Measurements from ENCODE around the gene ARMC3. TPM values are rescaled to one million over a fixed set of nuclear protein-coding genes. Genes with fewer than 3 reads are reported as not detected.

ARMC3 gene
- total RNA-seq, 2 donors from 2014 or later = not detected

GRCh38 chr10:23079700-23080099 lies 151.8 kb downstream of the ARMC3 start:
- Mint-ChIP-seq H3K27me3 (peaks cover 45% of the 10 kb centered on the region), H3K9me3 (no peaks in the 10 kb centered on the region), H3K36me3 (ENCODE audit: low read depth) (no peaks in the 10 kb centered on the region)

GRCh38 chr10:23080262-23080661 lies 152.4 kb downstream of the ARMC3 start:
- H3K36me3 Mint-ChIP-seq (ENCODE audit: low read depth) = no peaks in the 10 kb centered on the region
- no peaks in the 10 kb centered on the region for H3K9me3 Mint-ChIP-seq
- ATAC-seq (replicated peaks) = no peak
- no peak overlapping the region for H3K27ac Mint-ChIP-seq
- no peak overlapping the region for H3K4me3 Mint-ChIP-seq
- H3K4me1 Mint-ChIP-seq = no peaks in the 10 kb centered on the region
- peaks cover 44% of the 10 kb centered on the region for H3K27me3 Mint-ChIP-seq

More at GRCh38 chr10:23079700-23080099, 151.8 kb downstream of the ARMC3 start:
- no peaks in the 10 kb centered on the region for H3K4me1 Mint-ChIP-seq
- no peak for ATAC-seq (replicated peaks)
- no peak overlapping the region for H3K4me3 Mint-ChIP-seq
- no peak overlapping the region for H3K27ac Mint-ChIP-seq

- Mint-ChIP-seq H3K9me3 (no peaks in the 10 kb centered on the region), H3K4me1 (no peaks in the 10 kb centered on the region), H3K27me3 (peaks cover 41% of the 10 kb centered on the region), H3K4me3 (no peak overlapping the region), H3K27ac (no peak overlapping the region), H3K36me3 (ENCODE audit: low read depth) (no peaks in the 10 kb centered on the region)
- ATAC-seq (replicated peaks) = no peak
Measured at GRCh38 chr10:23081221-23081750, 153.4 kb downstream of the ARMC3 start.

GRCh38 chr10:23081891-23082290 lies 154.0 kb downstream of the ARMC3 start:
- Mint-ChIP-seq H3K27ac (no peak overlapping the region), H3K4me1 (no peaks in the 10 kb centered on the region)

More at GRCh38 chr10:23081891-23082290, 154.0 kb downstream of the ARMC3 start:
- H3K4me3 Mint-ChIP-seq = no peak overlapping the region
- H3K27me3 Mint-ChIP-seq = peaks cover 36% of the 10 kb centered on the region
- ATAC-seq (replicated peaks) = no peak
- H3K9me3 Mint-ChIP-seq = no peaks in the 10 kb centered on the region
- H3K36me3 Mint-ChIP-seq (ENCODE audit: low read depth) = no peaks in the 10 kb centered on the region

Other genes starting within 250 kb of the ARMC3 start
- gene PIP4K2A, start 213.5 kb upstream of the ARMC3 start, total RNA-seq = 100 to 1,000 TPM in 1 of 2 donors, 10 to 100 TPM in 1; 86.1 to 111 TPM
- 10 to 100 TPM in 1 of 2 donors, 1 to 10 TPM in 1; 6.0 to 14.2 TPM for gene MSRB2, start 167.5 kb downstream of the ARMC3 start, total RNA-seq